ENCODE results near the gene VAV3.
A peak's percentile ranks its signal among the peaks of the same experiment; 100 is the strongest.

The VAV3 gene

DNA sequence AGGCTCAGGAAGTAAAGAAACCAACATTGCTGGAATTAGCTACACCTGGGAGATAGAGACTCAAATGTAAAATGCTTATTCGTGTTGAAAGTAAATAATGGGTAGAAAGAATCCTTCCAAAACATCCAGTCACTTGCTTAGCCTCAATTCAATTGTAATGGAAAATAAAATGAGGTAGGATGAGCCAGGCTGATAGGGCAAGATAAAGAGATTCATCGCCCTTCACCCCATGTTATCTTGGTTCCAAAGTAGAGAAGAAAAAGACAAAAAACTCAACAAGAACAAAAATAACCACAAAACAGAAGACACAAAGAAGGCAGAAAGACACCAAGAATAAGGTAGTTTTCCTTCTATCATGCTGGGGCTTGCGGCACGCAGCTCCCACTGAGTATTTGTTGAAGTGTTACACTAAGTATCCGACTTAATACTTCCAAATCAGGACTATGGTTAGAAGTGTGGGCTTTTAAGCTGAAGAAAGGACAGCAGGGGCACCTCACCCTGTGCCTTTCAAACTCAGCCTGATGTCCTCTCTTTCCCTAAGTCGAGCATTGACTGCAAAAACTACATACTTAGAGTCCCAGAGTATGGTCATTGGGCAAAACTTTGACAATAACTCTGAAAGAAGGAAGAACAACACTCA is 202.1 kb downstream of the VAV3 start:
- DNase-seq (ENCODE audit: low read depth in 2 of 2), result no peak
- TF ChIP-seq, protein P1, sequence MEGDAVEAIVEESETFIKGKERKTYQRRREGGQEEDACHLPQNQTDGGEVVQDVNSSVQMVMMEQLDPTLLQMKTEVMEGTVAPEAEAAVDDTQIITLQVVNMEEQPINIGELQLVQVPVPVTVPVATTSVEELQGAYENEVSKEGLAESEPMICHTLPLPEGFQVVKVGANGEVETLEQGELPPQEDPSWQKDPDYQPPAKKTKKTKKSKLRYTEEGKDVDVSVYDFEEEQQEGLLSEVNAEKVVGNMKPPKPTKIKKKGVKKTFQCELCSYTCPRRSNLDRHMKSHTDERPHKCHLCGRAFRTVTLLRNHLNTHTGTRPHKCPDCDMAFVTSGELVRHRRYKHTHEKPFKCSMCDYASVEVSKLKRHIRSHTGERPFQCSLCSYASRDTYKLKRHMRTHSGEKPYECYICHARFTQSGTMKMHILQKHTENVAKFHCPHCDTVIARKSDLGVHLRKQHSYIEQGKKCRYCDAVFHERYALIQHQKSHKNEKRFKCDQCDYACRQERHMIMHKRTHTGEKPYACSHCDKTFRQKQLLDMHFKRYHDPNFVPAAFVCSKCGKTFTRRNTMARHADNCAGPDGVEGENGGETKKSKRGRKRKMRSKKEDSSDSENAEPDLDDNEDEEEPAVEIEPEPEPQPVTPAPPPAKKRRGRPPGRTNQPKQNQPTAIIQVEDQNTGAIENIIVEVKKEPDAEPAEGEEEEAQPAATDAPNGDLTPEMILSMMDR (IDR thresholded peaks at IDR 0.05; ENCODE audit: low read depth, low read length), result no peak
- H3K4me3 ChIP-seq (replicated peaks in 1 of 2; ENCODE audit: low read depth in 2 of 2, low read length in 2 of 2), result no peak overlapping the region

DNA sequence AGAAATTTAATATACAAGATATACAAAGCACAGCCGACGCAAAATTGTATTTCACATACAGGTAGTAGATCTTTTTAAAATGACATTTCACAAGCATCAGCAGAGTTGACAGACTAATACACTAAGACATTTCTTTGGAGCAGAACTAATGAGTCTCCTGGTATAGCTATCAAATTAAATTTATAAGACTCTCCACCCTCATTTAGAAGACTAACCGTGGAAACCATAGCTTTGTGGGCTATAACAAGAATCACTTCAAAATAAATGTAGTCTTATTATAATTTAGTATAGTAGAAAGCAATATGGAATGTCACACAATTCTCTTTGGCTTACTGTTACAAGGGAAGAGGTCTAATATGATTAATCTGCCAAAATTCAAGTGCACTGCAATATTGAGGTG is 204.9 kb downstream of the VAV3 start:
- no peak overlapping the region for H3K4me3 ChIP-seq (replicated peaks in 1 of 2; ENCODE audit: low read depth in 2 of 2, low read length in 2 of 2)
- TF ChIP-seq, protein P1 (IDR thresholded peaks at IDR 0.05; ENCODE audit: low read depth, low read length), result no peak
- DNase-seq (ENCODE audit: low read depth in 2 of 2), result no peak

DNA sequence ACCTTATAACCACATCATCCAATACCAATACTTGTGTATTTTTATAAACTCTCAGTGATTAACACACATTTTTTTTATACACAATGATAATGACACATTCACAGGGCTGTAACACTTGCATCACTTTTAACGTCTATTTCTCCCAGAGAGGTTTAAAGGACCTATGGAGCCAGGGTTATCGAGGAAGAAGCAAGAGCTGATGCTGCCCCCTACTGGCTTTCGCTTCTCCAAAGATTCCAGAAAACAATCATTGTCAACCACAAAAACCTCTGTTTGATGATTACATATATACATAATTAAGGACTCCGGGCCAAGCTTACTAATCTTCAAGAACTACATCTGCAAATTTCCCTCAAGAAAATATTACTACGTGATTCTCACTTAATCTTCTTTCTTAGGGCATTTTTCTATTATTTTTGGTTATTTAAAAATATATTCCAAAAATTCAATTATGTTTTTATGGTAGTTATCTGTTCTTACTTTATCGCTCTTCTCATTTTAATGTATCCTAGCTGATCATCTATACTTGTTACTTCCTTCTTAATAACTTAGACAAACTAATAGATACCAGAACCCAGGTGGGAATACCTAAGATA is 214.5 kb downstream of the VAV3 start:
- H3K4me3 ChIP-seq (replicated peaks in 1 of 2; ENCODE audit: low read depth in 2 of 2, low read length in 2 of 2), result no peak overlapping the region
- TF ChIP-seq, protein P1 (IDR thresholded peaks at IDR 0.05; ENCODE audit: low read depth, low read length), result peak; percentile 64
- peak; percentile 59 to 64 for DNase-seq (ENCODE audit: low read depth in 2 of 2)

DNA sequence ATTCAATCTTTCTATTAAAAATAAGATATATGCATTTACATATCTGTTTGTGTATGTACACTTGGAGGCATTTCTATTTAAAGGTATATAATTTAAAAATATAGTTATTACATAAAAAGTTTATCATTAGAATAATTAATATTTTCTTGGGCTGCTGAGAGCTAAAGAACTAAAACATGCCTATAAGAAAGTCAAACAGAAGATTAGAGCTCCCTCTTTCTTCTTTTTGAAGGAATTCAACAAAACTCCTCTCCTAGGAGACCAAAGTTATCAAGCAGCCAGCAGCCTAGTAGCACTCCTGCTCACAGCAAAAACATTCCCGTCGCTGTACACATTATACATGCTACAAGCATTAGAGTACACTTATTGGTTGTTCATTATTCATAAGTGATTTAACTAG is 216.4 kb downstream of the VAV3 start:
- DNase-seq (ENCODE audit: low read depth in 2 of 2), result peak; percentile 4 to 6
- TF ChIP-seq, protein P1 (IDR thresholded peaks at IDR 0.05; ENCODE audit: low read depth, low read length), result no peak
- H3K4me3 ChIP-seq (replicated peaks in 1 of 2; ENCODE audit: low read depth in 2 of 2, low read length in 2 of 2), result no peak overlapping the region

DNA sequence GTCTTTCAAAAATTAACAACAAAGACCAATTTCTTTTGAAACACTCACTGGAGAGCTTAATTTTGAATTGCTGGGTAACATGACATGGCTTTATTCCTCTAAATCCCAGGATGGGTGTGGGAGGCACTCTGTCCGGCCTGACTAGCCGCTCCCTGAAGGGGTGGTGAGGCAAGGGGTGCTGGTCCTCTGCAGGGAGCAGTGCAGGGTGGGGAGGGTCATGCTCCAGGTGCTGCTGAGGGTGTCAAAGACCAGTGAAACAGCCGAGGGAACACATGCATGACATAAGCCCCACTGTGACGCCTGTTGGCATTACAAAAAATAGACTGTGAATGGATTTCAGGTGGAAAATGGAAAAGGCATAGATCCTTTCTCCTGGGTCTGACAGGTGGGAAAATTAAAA is 223.7 kb downstream of the VAV3 start:
- DNase-seq (ENCODE audit: low read depth in 2 of 2), result no peak
- TF ChIP-seq, protein P1 (IDR thresholded peaks at IDR 0.05; ENCODE audit: low read depth, low read length), result no peak
- H3K4me3 ChIP-seq (replicated peaks in 1 of 2; ENCODE audit: low read depth in 2 of 2, low read length in 2 of 2), result no peak overlapping the region

DNA sequence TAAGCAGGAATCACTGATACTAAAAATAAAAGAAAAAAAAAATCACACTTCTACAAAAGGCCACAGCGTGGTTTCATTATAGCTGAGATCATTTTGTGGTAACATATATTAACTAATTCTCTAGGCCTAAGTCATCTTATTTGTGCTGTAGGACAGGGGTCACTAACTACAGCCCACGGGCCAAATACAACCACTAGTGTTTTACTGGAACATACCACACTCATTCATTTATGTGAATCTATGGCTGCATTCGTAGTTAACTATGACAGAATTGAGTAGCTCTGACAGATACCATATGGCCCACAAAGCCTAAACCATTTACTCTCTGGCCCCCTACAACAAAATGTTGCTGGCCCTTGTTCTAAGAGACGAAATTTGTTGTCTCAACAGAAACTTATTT is 224.4 kb downstream of the VAV3 start:
- TF ChIP-seq, protein P1 (IDR thresholded peaks at IDR 0.05; ENCODE audit: low read depth, low read length), result no peak
- DNase-seq (ENCODE audit: low read depth in 2 of 2), result no peak
- no peak overlapping the region for H3K4me3 ChIP-seq (replicated peaks in 1 of 2; ENCODE audit: low read depth in 2 of 2, low read length in 2 of 2)
